ENCODE data around the gene ACSM5.
"Not testable (repeated sequence)": the region's sequence is repeated elsewhere in the genome, so short reads cannot be mapped to it uniquely, and the experiment has no call there.

The ACSM5 gene

DNA sequence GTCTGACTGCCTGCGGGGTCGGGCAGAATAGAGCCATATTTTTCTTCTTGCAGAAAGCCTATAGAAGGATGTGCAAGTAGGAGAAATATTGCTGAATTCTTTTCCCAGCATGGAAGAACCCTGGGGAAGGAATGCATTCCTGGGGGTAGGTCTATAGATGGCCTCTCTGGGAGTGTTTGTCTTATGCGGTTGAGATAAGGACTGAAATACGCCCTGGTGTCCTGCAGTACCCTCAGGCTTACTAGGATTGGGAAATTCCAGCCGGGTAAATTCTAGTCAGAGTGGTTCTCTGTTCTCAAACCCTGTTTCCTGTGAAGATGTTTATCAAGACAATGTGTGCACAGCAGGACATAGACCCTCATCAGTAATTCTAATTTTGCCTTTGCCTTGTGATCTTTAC, 44.3 kb downstream of the ACSM5 start:
- DNase-seq = not testable (repeated sequence)

DNA sequence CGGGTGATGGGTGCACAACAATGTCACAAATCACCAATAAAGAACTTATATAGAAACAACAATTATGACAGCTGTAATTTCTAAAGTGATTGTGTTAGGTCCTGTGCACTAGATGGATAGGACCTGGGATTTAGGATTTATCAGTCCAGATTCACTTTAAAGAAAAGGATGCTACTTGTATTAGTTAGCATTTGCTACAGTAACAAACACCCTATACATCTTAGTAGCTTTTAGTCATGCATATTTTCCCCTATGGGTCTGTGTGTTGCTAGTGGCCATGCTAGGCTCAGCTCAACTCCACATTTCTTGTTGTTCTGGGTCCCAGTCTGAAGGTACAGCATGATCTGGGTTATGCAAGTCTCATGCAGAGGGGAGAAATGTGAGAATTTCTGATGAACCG, 49.9 kb downstream of the ACSM5 start:
- DNase-seq = not testable (repeated sequence)

DNA sequence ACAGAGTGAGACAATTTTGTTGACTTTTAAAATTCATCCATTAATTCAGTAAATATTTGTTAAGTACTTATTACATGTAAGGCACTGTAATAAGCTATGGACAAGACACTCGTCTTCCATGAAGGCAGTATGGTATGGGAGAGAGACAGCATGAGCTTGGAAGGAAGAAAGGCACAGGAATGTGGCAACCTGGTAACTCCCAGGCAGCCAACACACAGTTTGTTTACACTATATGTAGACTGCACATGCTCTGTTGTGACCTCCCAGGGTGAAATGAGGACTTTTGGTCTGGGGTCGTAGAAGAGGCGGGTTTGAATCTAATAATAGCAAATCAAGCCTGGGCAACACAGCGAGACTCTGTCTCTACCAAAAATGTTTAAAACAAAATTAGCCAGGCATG, 51.0 kb downstream of the ACSM5 start:
- DNase-seq = not testable (repeated sequence)

DNA sequence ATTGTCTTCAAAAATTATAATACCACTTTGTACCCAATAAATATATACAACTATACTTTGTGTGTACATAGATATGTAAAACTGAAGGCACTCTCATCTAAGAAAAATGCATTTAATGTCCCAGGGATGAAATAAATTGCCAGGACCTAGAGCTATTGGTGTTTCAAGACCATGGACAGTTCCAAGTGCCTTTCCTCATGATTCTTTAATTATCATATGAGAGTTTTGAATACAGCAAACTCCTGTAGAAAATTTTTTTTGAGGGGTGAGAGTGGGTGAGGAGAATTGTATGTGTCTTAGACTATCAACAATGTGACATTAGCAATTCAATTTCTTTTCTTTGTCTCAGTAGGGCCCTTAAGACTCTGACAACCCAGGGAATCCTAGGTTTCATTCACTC, 59.6 kb downstream of the ACSM5 start:
- not testable (repeated sequence) for DNase-seq

DNA sequence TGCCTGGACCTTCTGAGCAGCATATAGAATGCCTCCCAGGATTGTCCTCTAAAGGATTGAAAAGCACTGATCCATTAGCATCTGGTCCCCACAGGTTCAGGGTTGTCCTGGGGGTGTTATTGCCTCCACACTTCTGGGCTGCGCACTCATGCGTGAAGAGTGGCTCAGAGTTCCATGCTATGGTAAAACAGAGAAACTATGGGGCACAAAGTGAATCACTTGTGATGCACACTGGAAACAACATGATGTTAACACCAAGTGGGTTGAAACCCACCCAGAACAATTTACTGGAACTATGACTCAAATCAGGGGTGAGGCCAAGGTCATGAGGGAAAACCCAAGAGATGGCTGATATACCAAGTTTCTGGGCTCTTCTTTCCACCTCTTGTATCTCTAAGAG, 60.6 kb downstream of the ACSM5 start:
- not testable (repeated sequence) for DNase-seq

DNA sequence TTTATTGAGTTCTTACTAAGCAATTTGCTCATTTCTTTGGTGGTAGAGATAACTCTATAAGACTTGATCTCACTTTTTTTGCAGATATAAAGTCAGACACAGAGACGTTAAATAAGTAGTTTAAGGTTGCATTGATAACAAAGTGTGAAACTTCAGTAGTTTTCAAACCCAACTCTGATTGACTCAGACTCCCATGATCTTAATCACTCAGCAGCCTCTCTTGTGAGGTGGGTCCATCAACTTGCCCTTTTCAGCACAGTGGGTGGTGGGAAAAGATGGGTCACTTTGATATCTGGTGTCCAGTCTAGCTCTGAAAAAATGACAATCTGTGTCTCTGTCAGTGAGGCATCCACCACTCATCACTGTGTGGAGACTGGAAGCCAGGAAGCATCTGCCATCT, 61.4 kb downstream of the ACSM5 start:
- DNase-seq = not testable (repeated sequence)

DNA sequence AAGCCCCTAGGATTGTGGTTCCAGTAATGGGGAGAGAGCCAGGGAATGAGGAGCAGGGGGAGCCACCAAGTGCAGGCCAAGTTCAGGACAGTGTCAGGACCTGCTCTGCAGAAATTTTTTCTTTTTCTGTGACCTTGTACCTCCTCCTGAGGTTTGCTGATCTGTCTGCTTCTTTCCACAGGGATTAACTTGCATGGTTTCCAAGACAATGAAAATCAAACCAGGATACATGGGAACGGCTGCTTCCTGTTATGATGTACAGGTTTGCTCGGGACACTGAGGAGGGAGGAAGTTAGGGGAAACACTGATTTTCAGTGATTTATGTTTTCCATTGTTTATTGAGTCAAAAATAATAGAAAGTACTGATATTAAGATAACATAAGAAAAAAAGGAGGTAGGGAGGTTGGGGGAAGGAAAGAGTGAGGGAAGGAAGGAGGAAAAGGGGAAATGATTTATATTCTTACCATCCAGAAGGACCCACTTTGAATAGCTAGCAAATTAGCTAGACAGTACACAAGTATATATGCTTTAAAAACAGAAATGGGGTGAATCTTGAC, 67.9 kb downstream of the ACSM5 start:
- DNase-seq = not testable (repeated sequence)

DNA sequence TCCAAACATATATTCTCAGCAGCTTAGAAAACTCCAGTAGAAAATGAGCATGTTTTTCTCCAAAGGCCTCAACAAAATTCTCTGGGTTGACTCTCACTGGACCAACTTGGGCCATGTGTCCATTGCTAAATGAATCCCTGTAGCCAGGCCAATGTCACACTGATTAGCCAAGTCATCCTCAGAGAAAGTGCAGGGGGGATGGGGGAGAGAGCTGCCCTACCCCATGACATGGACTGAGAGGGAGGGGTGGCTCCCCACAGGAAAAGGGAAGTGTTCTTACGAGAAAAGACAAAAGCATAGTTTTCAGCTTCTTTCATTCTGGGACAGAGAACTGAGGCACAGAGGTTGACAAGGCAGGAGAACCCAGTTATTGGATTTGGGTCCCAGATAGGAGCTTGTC, 74.7 kb downstream of the ACSM5 start:
- not testable (repeated sequence) for DNase-seq

DNA sequence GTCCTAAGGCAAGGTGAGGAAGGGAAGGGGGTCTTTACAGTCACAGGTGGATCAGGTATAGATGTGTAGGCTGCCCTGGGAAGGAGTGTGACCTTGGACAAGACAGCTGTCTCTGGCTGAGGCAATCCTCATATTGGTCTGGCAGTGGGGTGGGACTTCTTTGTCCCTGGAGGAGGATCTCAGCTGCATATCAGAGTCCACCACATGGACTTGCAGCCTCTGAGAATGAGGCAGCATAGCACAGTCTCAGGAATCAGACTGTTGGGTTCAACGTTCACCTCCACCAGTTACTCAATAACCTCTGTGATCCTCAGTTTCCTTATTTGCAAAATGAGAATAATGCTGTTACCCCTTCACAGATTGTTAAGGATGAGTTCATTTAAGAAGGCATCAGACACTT, 75.4 kb downstream of the ACSM5 start:
- DNase-seq = no peak

DNA sequence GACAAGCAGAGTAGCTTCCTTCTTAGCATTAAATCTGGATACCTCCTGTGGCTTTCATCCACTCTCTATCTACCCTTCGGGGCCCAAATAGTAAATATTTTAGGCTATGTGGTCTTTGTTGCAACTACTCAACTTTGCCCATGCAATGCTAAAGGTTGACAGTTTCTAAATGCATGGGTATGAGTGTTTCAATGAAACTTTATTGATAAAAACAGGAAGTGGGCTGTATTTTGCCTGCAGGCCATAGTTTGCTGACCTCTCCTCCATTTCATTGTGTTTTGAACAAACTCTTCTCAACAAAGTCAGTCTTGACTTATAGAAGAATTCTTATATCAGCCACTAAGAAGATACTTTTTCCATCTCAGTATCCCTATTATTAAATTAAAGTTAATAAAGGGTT, 76.1 kb downstream of the ACSM5 start:
- DNase-seq = no peak
